Stimulated activated naive CD8-positive, alpha-beta T cell treated with anti-CD3 and anti-CD28 coated beads, Interleukin-15, amount 100 ng/mL, for 72 hours (primary cell): ENCODE data around the gene SURF4.
"Not testable (repeated sequence)": the region's sequence is repeated elsewhere in the genome, so short reads cannot be mapped to it uniquely, and the experiment has no call there.

Experiments used
- ATAC-seq: fragments of 150-1000 bp; cut with Tn5 transposase; 2 replicates; pipeline ENCODE4 v1.10.0; 2021; ENCODE audit warnings: mild to moderate bottlenecking, moderate library complexity
- DNase-seq, 2 donors: peaks; one replicate each; pipeline ENCODE4 v3.0.0; 2021 to 2022
- H3K27ac Mint-ChIP-seq, 2 donors: one replicate each; pipeline ENCODE4 v1.8.0; 2022; ENCODE audit warnings: mild to moderate bottlenecking in 2 of 2, mixed read lengths in 2 of 2, moderate library complexity in 2 of 2
- H3K27me3 Mint-ChIP-seq: one replicate; pipeline ENCODE4 v1.8.0; 2022; ENCODE audit warnings: mixed read lengths
- H3K4me1 Mint-ChIP-seq: one replicate; pipeline ENCODE4 v1.8.0; 2022; ENCODE audit warnings: mild to moderate bottlenecking, mixed read lengths
- H3K4me3 Mint-ChIP-seq, 2 donors: one replicate each; pipeline ENCODE4 v1.8.0; 2022; ENCODE audit warnings: mild to moderate bottlenecking in 2 of 2, mixed read lengths in 2 of 2, moderate library complexity in 1 of 2
- H3K9me3 Mint-ChIP-seq, 2 donors: one replicate each; pipeline ENCODE4 v1.8.0; 2022; ENCODE audit warnings: mixed read lengths in 2 of 2

The SURF4 gene

DNA sequence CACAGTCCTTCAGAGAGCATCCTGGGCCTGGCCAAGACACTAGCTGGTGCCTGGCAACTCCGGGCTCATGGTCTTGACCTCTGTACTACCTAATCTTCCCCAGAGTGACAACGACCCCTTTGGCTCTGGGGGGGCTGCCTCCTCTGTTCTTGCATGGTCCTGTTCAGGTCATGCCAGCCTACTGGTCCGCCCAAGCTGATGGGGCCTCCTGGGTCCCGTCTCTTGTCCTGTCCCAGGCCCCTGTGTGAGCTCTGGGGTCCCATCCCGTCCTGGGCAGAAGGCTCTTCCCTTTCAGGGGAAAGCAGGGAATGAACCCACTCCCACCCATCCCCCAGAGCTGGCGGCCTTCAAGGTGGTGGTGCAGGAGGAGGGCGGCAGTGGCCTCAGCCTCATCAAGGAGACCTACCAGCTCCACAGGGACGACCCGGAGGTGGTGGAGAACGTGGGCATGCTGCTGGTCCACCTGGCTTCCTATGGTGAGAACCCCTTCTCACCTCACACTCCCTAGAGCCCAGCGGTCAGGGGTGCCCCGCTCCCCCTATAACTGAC lies 28.7 kb upstream of the SURF4 start:
- ATAC-seq (no peak), DNase-seq (no peak)
- Mint-ChIP-seq H3K27me3 (no peaks in the 10 kb centered on the region), H3K9me3 (no peaks in the 10 kb centered on the region), H3K4me1 (peaks cover 35% of the 10 kb centered on the region), H3K27ac (no peak overlapping the region), H3K4me3 (no peak overlapping the region)

DNA sequence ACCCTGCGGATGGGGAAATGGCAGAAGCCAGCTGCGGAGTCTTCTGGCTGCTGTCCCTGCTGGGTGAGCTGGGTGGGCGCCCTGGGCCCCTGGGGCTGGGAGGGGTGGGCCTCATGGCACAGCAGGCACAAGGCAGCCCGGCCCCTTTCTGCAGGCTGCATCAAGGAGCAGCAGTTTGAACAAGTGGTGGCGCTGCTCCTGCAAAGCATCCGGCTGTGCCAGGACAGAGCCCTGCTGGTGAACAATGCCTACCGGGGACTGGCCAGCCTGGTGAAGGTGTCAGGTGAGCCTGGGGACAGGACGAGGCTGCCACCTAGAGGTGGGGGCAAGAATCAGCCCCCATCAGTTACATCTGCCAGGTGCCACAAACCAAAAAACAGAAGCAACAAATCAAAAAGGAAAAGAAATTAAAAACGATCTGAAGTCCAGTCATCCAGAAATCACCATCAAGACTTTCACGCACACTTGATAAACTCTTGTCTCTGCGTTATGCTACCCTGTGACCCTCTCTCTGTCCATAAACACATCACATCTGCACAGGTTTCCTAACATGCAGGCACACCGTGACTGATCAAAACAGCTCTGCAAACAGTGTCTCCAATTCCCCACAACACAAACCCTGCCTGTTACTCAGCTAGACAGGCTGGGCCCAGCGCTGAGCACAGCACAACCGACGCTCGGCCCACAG lies 28.1 kb upstream of the SURF4 start:
- Mint-ChIP-seq H3K27me3 (no peaks in the 10 kb centered on the region), H3K4me1 (peaks cover 35% of the 10 kb centered on the region), H3K4me3 (no peak overlapping the region), H3K9me3 (no peaks in the 10 kb centered on the region), H3K27ac (no peak overlapping the region)
- DNase-seq: peak; percentile 53 to 68
- peak; percentile 70 for ATAC-seq

DNA sequence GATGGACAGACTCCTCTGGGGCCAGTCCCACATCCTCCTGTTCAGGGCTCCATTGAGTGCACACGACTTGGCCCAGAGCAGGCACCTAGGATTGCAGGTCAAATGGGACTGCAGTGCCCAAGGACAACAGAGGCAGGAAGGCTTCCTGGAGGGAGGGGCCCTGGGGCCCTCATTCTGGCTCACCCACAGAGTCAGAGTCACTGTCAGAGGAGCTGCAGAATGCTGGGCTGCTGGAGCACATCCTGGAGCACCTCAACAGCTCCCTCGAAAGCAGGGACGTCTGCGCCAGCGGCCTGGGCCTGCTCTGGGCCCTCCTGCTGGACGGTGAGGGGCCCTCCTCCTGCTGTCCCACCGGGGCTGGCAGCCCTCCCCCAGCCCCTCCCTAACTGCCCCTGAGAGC lies 26.8 kb upstream of the SURF4 start:
- H3K4me3 Mint-ChIP-seq: no peak overlapping the region
- no peak overlapping the region for H3K27ac Mint-ChIP-seq
- H3K9me3 Mint-ChIP-seq: no peaks in the 10 kb centered on the region
- DNase-seq (no peak), ATAC-seq (no peak)
- H3K4me1 Mint-ChIP-seq: peaks cover 32% of the 10 kb centered on the region
- no peaks in the 10 kb centered on the region for H3K27me3 Mint-ChIP-seq

DNA sequence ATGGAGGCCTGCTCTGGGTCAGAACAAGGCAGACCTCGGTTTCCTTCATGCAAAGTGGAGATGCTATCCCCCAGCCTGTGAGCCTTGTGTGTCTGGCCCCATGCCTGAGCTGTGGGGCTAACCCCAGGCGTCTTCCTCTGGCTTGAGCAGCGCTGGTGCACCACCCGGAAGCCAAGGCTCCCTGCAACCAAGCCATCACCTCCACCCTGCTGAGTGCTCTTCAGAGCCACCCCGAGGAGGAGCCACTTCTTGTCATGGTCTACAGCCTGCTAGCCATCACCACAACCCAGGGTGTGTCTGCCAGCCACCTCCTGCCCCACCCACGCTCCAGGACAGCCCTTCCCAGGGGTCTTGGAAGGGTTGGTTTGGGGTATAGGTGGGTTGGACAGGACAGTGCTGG lies 25.7 kb upstream of the SURF4 start:
- no peak for ATAC-seq
- no peak for DNase-seq
- Mint-ChIP-seq H3K9me3 (no peaks in the 10 kb centered on the region), H3K4me3 (no peak overlapping the region), H3K27ac (no peak overlapping the region), H3K4me1 (peaks cover 21% of the 10 kb centered on the region), H3K27me3 (no peaks in the 10 kb centered on the region)

DNA sequence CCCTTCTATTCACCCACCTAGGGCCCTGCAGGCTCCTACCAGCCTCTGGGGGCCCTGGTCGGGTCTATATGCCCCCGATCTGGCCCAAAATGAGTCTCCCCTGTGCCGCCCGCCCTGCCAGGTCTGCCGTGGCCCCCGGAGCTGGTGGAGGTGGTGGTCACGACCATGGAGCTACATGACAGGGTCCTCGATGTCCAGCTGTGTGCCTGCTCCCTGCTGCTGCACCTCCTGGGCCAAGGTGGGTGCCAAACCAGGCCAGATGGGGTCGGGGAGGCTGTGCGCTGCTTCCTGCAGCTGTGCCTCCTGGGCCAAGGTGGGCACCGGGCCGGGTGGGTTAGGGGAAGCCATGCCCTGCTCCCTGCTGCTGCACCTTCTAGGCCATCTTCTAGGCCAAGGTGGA lies 24.4 kb upstream of the SURF4 start:
- ATAC-seq: no peak
- Mint-ChIP-seq H3K4me1 (peaks cover 8% of the 10 kb centered on the region), H3K27ac (no peak overlapping the region), H3K4me3 (no peak overlapping the region), H3K9me3 (no peaks in the 10 kb centered on the region), H3K27me3 (no peaks in the 10 kb centered on the region)
- no peak for DNase-seq

DNA sequence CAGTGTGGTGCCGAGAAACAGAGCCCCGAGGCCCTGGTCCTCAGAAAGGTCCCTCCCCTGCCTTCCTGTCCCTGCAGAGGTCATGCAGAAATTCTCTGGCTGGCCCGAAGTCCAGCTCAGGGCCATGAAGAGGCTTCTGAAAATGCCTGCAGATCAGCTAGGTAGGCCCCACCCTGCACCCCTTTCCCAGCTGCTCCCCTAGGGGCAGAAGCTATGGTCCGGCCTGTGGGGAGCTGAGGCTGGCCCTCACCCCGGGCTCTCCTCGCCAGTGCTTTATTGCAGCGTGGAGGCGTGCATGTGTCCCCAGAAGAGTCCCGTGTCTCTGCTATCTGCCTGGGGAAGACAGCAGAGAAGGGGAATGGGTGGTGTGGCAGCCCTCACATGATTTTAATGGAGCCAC lies 22.0 kb upstream of the SURF4 start:
- H3K27me3 Mint-ChIP-seq: peaks cover 12% of the 10 kb centered on the region
- H3K4me3 Mint-ChIP-seq: no peak overlapping the region
- DNase-seq (no peak), ATAC-seq (no peak)
- no peaks in the 10 kb centered on the region for H3K9me3 Mint-ChIP-seq
- no peaks in the 10 kb centered on the region for H3K4me1 Mint-ChIP-seq
- no peak overlapping the region for H3K27ac Mint-ChIP-seq

DNA sequence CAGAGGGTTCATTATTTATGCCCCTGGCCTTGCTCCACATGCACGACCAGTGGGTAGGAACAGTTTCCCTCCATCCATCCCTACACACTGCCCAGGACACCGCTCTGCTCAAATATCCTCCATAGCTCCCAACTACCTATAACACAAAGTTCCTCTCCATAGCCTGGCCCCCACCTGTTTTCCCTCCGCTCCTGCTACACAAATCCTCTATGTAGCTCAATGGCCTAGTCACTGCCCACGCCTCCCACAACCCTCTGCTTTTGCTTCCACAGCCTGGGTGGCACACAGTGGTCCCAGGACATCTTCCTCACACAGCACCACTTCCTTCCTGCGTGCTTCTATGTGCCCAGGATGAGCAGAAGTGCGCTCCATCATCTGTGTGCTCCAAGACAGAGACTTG lies 21.5 kb upstream of the SURF4 start:
- ATAC-seq: no peak
- H3K9me3 Mint-ChIP-seq: no peaks in the 10 kb centered on the region
- H3K27ac Mint-ChIP-seq: no peak overlapping the region
- H3K4me3 Mint-ChIP-seq: no peak overlapping the region
- DNase-seq: no peak
- peaks cover 12% of the 10 kb centered on the region for H3K27me3 Mint-ChIP-seq
- H3K4me1 Mint-ChIP-seq: no peaks in the 10 kb centered on the region

DNA sequence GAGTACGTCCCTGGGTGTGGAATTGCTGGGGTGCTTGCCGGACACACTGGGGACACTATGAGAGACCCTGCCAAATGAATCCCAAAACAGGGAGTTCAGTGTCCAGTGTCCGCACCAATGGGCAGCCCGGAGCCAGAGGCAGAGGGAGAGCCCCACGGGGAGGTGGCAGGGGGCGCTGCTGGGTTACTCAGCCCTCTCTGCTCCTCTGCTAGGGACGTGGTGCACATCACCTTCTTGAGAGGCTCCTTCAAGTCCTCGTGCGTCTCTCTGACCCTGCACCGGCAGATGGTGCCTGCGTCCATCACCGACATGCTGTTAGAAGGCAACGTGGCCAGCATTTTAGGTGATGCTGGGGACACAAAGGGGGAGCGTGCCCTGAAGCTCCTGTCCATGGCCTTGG lies 21.1 kb upstream of the SURF4 start:
- H3K27ac Mint-ChIP-seq: no peak overlapping the region
- H3K27me3 Mint-ChIP-seq: peaks cover 12% of the 10 kb centered on the region
- ATAC-seq (peak; percentile 37), DNase-seq (no peak)
- no peak overlapping the region for H3K4me3 Mint-ChIP-seq
- no peaks in the 10 kb centered on the region for H3K9me3 Mint-ChIP-seq
- H3K4me1 Mint-ChIP-seq: no peaks in the 10 kb centered on the region

DNA sequence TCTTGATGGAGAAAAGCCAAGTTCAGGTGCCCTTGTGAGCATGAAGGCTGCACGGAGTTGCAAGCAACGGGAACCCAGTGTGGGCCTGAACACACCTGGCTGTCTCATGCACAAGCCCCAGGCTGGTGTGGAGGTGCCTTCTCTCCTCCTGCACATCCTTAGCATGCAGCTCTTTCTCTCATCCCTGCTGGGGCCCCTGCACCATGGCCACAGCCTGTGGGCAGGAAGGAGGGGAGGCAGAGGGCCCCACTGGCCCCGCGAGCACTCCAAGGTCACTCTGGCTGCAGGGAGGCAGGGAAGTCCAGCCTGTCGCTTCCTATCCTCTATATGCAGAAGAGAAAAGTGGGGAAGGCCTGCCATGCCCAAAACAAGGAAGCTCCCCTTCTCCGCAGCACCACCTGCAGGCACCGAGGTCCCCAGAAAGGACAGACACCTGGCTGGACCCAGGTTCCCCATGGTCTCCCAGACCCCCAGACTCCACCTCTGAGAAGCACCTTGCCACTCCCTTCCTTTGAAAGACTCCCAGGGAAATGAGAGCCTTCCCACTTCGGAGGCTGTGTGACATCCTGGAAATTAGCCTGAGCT lies 18.9 kb upstream of the SURF4 start:
- H3K9me3 Mint-ChIP-seq: no peaks in the 10 kb centered on the region
- H3K27ac Mint-ChIP-seq: peak overlapping the region in 1 of 2 donors; percentile 85
- H3K4me3 Mint-ChIP-seq: no peak overlapping the region
- H3K27me3 Mint-ChIP-seq: peaks cover 26% of the 10 kb centered on the region
- no peak for ATAC-seq
- DNase-seq: no peak
- H3K4me1 Mint-ChIP-seq: no peaks in the 10 kb centered on the region

DNA sequence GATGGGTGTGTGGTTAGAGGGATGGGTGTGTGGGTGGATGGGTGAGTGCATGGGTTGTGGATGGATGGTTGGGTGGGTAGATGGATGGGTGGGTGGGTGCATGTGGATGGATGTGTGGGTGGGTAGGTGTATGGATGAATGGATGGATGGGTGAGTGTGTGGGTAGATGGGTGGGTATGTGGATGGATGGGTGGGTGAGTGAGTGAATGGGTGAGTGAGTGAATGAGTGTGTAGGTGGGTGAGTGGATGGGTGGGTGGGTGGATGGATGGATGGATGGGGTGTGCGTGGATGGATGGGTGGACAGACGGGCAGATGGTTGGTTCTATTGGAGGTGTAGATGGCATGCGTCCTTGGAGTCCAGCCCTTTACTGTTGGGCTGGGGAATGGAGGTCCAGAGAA lies 17.5 kb upstream of the SURF4 start:
- no peak overlapping the region for H3K4me3 Mint-ChIP-seq
- no peak overlapping the region for H3K27ac Mint-ChIP-seq
- H3K9me3 Mint-ChIP-seq: no peaks in the 10 kb centered on the region
- peak; percentile 27 for ATAC-seq
- no peaks in the 10 kb centered on the region for H3K4me1 Mint-ChIP-seq
- peaks cover 32% of the 10 kb centered on the region for H3K27me3 Mint-ChIP-seq
- no peak for DNase-seq

DNA sequence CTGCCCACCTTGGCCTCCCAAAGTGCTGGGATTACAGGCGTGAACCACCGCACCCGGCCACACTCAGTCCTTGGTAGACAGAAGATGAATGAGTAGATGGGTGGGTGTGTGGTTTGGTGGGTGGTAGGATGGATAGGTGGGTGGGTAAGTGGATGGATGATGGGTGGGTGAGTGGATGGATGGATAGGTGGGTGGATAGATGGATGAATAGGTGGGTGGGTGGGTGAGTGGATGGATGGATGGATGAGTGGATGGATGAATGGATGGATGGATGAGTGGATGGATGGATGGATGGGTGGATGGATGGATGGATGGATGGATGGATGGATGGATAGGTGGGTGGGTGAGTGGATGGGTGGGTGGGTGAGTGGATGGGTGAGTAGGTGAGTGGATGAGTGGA lies 16.4 kb upstream of the SURF4 start:
- H3K27me3 Mint-ChIP-seq: peaks cover 32% of the 10 kb centered on the region
- not testable (repeated sequence) for ATAC-seq, H3K27ac Mint-ChIP-seq, H3K4me3 Mint-ChIP-seq, DNase-seq, H3K4me1 Mint-ChIP-seq, H3K9me3 Mint-ChIP-seq

DNA sequence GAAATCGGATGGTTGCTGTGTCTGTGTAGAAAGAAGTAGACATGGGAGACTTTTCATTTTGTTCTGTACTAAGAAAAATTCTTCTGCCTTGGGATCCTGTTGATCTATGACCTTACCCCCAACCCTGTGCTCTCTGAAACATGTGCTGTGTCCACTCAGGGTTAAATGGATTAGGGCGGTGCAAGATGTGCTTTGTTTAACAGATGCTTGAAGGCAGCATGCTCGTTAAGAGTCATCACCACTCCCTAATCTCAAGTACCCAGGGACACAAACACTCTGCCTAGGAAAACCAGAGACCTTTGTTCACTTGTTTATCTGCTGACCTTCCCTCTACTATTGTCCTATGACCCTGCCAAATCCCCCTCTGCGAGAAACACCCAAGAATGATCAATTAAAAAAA lies 15.6 kb upstream of the SURF4 start:
- ATAC-seq, H3K4me1 Mint-ChIP-seq, H3K4me3 Mint-ChIP-seq: not testable (repeated sequence)

DNA sequence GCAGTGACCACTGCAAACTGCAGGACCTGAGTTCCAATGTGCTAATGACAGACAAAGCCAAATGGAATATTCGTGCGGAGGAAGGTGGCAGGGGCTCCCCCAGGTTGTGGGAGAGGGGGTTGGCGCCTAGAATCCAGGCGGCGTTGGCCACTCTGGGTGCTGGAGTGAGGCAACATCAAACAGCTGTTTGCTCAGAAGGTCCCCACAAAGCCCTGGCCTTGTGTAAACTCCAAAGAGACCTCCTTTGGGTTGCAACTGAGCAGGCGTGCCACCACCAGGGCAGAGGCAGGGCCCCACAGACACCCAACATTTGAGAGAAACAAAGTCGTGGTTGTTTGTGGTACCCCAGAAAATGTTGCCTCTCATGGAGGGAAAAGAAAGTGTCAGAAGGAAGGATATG lies 14.9 kb upstream of the SURF4 start:
- Mint-ChIP-seq H3K4me1 (no peaks in the 10 kb centered on the region), H3K9me3 (no peaks in the 10 kb centered on the region)

More for the DNA sequence above, 15.6 kb upstream of the SURF4 start:
- peaks cover 32% of the 10 kb centered on the region for H3K27me3 Mint-ChIP-seq
- H3K27ac Mint-ChIP-seq, DNase-seq, H3K9me3 Mint-ChIP-seq: not testable (repeated sequence)

DNA sequence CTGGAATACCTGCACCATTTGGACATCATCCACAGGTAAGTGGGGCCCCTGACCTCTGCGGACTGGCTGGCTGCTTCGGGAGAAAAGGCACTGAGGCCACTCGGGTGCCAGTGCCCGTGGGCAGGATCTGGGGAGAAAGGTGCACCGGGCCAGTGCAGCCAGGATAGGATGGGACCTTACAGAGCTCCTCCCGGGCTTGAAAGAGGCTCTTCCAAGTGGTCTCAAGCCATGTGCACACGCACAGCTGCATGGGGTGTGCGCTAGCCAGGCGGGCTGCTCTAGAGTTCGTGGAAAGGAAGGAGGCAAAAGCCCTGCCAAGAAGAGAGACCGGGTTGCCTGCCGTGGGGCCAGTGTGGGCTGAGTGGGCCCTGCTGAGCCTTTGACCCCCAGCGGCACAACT lies 13.7 kb upstream of the SURF4 start:
- DNase-seq: no peak
- no peaks in the 10 kb centered on the region for H3K4me1 Mint-ChIP-seq
- no peaks in the 10 kb centered on the region for H3K9me3 Mint-ChIP-seq
- no peak overlapping the region for H3K4me3 Mint-ChIP-seq
- ATAC-seq: no peak
- peaks cover 26% of the 10 kb centered on the region for H3K27me3 Mint-ChIP-seq
- H3K27ac Mint-ChIP-seq: no peak overlapping the region

More for the DNA sequence above, 14.9 kb upstream of the SURF4 start:
- no peak for ATAC-seq
- Mint-ChIP-seq H3K27me3 (peaks cover 32% of the 10 kb centered on the region), H3K4me3 (no peak overlapping the region), H3K27ac (peak overlapping the region in 1 of 2 donors; percentile 74)
- no peak for DNase-seq

DNA sequence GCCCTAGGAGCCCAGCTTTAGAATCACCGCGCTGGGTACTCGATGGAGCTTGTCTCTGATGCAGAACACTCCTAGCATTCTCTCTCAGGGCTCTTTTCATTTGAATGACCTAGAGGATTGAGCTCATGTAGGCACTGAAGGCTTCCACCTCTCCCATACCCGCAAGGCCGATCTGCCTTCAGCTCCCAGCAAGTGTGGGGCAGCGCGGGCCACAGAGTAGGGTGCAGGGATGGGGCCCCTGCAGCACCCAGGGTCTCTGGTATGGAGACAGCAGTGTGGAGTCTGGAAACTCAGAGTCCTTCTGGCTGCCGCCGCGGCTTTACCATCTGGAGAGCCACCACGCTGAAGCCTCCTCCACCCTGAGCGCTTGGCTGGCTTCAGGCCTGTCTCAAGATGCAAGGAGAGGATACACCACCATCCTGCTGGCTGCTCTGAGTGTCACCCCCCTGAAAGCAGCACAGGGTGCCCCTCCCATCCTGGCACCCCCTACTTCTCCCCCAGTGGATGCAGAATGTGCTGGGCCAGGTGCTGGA lies 13.2 kb upstream of the SURF4 start:
- Mint-ChIP-seq H3K9me3 (no peaks in the 10 kb centered on the region), H3K27me3 (peaks cover 22% of the 10 kb centered on the region), H3K4me3 (no peak overlapping the region), H3K4me1 (no peaks in the 10 kb centered on the region), H3K27ac (no peak overlapping the region)
- DNase-seq: no peak
- ATAC-seq: no peak

DNA sequence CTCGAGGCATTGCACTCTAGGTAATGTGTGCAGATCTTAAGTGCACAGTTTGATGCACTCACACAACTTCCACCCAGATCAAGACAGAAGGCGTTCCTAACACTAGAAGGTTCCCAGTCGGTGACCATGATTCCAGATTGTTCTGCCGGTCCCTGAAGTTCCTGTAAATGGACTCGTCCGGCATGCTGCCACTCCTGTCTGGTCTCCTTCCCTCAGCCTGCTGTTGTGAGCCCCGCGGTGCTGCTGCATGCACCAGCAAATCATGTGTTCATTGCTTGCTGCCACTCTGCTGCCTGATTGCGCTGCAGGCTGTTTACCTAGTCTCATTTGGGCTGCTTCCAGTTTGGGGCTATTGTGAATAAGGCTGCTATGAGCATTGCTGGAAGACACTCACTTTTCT lies 11.8 kb upstream of the SURF4 start:
- H3K4me3 Mint-ChIP-seq: no peak overlapping the region
- DNase-seq (no peak), ATAC-seq (no peak)
- H3K27me3 Mint-ChIP-seq: peaks cover 20% of the 10 kb centered on the region
- no peaks in the 10 kb centered on the region for H3K4me1 Mint-ChIP-seq
- no peaks in the 10 kb centered on the region for H3K9me3 Mint-ChIP-seq
- no peak overlapping the region for H3K27ac Mint-ChIP-seq
